ENCODE measurements around the gene NES. TPM values are rescaled to one million over a fixed set of nuclear protein-coding genes. Genes with fewer than 3 reads are reported as not detected.
A peak's percentile ranks its signal among the peaks of the same experiment; 100 is the strongest.

Gene NES
- total RNA-seq (ENCODE audit: low replicate concordance) = 44.5 and 83.0 TPM in 2 replicates

- TF ChIP-seq CTCF (IDR thresholded peaks at IDR 0.05; ENCODE audit: insufficient read depth, low read length) = no peak
- H3K4me3 ChIP-seq (ENCODE audit: low read depth, low read length) = peak within 1 kb of the TSS; percentile 64
- DNase-seq (ENCODE audit: low read depth) = peak; percentile 65
Observed at GRCh38 chr1:156676820-156677615, at the start of gene NES. Gene NES (minus strand): TSS chr1:156677407. CDS start chr1:156677264, 143 bp downstream.

GRCh38 chr1:156726549-156727226, 49.5 kb upstream of the NES start:
- peak overlapping the region; percentile 100 for H3K4me3 ChIP-seq (ENCODE audit: low read depth, low read length)
- TF ChIP-seq CTCF (IDR thresholded peaks at IDR 0.05; ENCODE audit: insufficient read depth, low read length) = peak; percentile 63
- peak; percentile 78 for DNase-seq (ENCODE audit: low read depth)

- DNase-seq (ENCODE audit: low read depth) = peak; percentile 94
- TF ChIP-seq CTCF (IDR thresholded peaks at IDR 0.05; ENCODE audit: insufficient read depth, low read length) = peak; percentile 94
- H3K4me3 ChIP-seq (ENCODE audit: low read depth, low read length) = peak overlapping the region; percentile 100
Observed at GRCh38 chr1:156725683-156726280, 48.6 kb upstream of the NES start.

- no peak for DNase-seq (ENCODE audit: low read depth)
- TF ChIP-seq CTCF (IDR thresholded peaks at IDR 0.05; ENCODE audit: insufficient read depth, low read length) = no peak
- no peak overlapping the region for H3K4me3 ChIP-seq (ENCODE audit: low read depth, low read length)
Observed at GRCh38 chr1:156721535-156721934, 44.3 kb upstream of the NES start.

GRCh38 chr1:156721131-156721530, 43.9 kb upstream of the NES start:
- TF ChIP-seq CTCF (IDR thresholded peaks at IDR 0.05; ENCODE audit: insufficient read depth, low read length) = no peak
- DNase-seq (ENCODE audit: low read depth) = no peak
- H3K4me3 ChIP-seq (ENCODE audit: low read depth, low read length) = no peak overlapping the region

- no peak overlapping the region for H3K4me3 ChIP-seq (ENCODE audit: low read depth, low read length)
- no peak for TF ChIP-seq CTCF (IDR thresholded peaks at IDR 0.05; ENCODE audit: insufficient read depth, low read length)
- DNase-seq (ENCODE audit: low read depth) = no peak
Observed at GRCh38 chr1:156717351-156717750, 40.1 kb upstream of the NES start.
